Gastroesophageal sphincter (tissue), 4 donors: ENCODE measurements around the gene RNF208. TPM values are rescaled to one million over a fixed set of nuclear protein-coding genes. Genes with fewer than 3 reads are reported as not detected.

Experiments
- ATAC-seq: fragments of 150-250 bp; one replicate; pipeline ENCODE4 v1.9.1; 2016; ENCODE audit warnings: mild to moderate bottlenecking, moderate library complexity
- H3K27ac ChIP-seq, 4 donors: fragments of 200-600 bp; sonication (generic) in 3 of 4; 1 replicate in 3 of 4; 2 replicates in 1 of 4; pipeline ENCODE4 v1.5.1; 2016 to 2019
- H3K27me3 ChIP-seq: fragments of 200-600 bp; sonication (generic); one replicate; pipeline ENCODE4 v1.5.1; 2019
- H3K36me3 ChIP-seq, 2 donors: fragments of 200-600 bp; sonication (generic); one replicate each; pipeline ENCODE4 v1.5.1; 2019; ENCODE audit warnings: control low read depth in 1 of 2
- H3K4me1 ChIP-seq, 3 donors: fragments of 200-600 bp; sonication (generic); 1 replicate in 2 of 3; 2 replicates in 1 of 3; pipeline ENCODE4 v1.5.1; 2016 to 2019; ENCODE audit warnings: control low read depth in 2 of 3
- H3K4me3 ChIP-seq, 2 donors: fragments of 200-600 bp; sonication (generic); one replicate each; pipeline ENCODE4 v1.5.1; 2019; ENCODE audit warnings: mild to moderate bottlenecking in 1 of 2, moderate library complexity in 1 of 2
- H3K9me3 ChIP-seq, 3 donors: fragments of 200-600 bp; sonication (generic); one replicate each; pipeline ENCODE4 v1.5.1; 2017 to 2019; ENCODE audit warnings: control low read depth in 2 of 3
- CTCF ChIP-seq, 4 experiments: fragments of 200-600 bp in 2 of 4; fragments of 450-650 bp in 2 of 4; sonication (generic) in 1 of 4; IDR thresholded peaks; one replicate each; pipeline ENCODE4 v1.5.1; 2017 to 2019; ENCODE audit warnings: antibody characterized with exemption in 4 of 4, mild to moderate bottlenecking in 2 of 4, moderate library complexity in 2 of 4
- EP300 ChIP-seq: sonication (generic); formaldehyde crosslinking; IDR thresholded peaks from one replicate; pipeline ENCODE4 v1.6.1; 2017; ENCODE audit warnings: antibody characterized with exemption, mild to moderate bottlenecking
- POLR2A ChIP-seq, 2 donors: fragments of 450-650 bp; IDR thresholded peaks; one replicate each; pipeline ENCODE4 v1.6.1; 2017; ENCODE audit warnings: antibody characterized with exemption in 2 of 2, mild to moderate bottlenecking in 2 of 2, moderate library complexity in 1 of 2
- POLR2AphosphoS5 ChIP-seq: sonication (generic); formaldehyde crosslinking; IDR thresholded peaks from one replicate; pipeline ENCODE4 v1.6.1; 2017; ENCODE audit warnings: antibody characterized with exemption
- WGBS, 2 donors: methylation state at CpG; one replicate each; pipeline ENCODE4 v1.1.5; 2018; ENCODE audit warnings: low coverage in 1 of 2; 5-methylcytosine and 5-hydroxymethylcytosine counted together
- total RNA-seq, 4 donors: library from RNA; depleted of rRNA; stranded (reverse); fragments of >200 nt; gene quantifications; one replicate each; pipeline ENCODE4 v1.1.0, GENCODE V29; 2016

The RNF208 gene, protein sequence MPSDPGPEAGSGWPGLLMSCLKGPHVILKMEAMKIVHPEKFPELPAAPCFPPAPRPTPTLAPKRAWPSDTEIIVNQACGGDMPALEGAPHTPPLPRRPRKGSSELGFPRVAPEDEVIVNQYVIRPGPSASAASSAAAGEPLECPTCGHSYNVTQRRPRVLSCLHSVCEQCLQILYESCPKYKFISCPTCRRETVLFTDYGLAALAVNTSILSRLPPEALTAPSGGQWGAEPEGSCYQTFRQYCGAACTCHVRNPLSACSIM
- 1 to 10 TPM in 3 of 4 donors, not detected in 1; 1.6 to 5.3 (median 3.1) TPM for total RNA-seq

DNA sequence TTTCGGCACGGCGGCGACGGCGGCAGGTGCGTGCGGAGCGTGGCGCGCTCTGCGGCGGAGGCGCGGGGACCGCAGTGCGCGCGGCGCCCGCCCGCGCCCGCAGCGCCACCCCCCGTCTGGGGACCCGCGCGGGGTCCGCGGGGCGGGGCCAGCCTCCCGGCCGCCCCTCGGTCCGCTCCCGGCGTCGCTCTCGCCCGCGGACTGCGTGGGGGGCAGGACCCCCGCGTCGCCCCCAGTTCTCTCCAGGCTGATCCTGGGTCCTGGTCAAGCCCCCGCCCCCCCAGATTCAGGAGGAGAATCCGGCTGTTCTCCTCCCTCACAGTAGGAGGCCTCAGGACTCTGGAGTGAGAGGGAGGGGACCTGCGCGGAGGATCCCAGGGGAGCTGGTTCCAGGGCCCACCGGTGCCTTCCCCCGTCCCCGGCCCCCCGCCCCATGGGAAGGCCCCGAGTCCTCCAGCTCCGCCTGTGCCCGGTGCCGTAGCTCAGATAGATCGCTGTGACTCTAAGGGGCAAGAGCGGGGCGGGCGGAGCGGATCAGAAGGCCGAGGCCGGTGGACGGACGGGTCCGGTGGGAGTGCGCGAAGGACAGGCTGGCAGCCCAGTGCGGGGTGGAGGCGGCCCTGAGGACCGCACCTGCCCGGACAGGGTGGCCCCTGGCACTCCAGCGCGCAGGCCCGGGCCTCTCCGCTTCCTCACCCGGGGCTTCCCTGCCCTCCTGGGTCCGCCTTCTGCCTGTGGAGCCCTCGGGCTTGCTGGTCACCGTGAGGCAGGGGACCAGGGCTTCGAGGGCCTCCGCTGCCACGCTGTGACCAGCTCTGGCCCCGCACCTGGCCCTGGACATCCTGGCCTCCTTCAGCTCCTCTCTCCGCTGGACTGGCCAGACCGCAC lies at the start of gene RNF208:
Gene RNF208, minus strand, starts transcription at position 51 of the 888 bp plus-strand sequence. CDS start 1,028 bp downstream, outside the sequence.
- WGBS, 2 donors = no CpG with 5 or more reads among the region's 88 CpGs
- TF ChIP-seq POLR2AphosphoS5 = no peak
- TF ChIP-seq CTCF (IDR thresholded peaks at IDR 0.05) = peak in 2 of 4 experiments; percentile 7 to 8
- TF ChIP-seq POLR2A (IDR thresholded peaks at IDR 0.05) = no peak
- no peak for TF ChIP-seq EP300
- Histone ChIP-seq H3K27ac (peak within 1 kb of the TSS; percentile 58 to 94 (median 90)), H3K27me3 (peaks cover 15% of the 10 kb centered on the region), H3K36me3 (no peaks in the 10 kb centered on the region), H3K4me3 (peak within 1 kb of the TSS; percentile 64 to 79), H3K9me3 (no peaks in the 10 kb centered on the region), H3K4me1 (peaks cover 0 to 55% (median 18%) of the 10 kb centered on the region in 3 donors)
- ATAC-seq = no peak

- H3K27ac ChIP-seq = no peak overlapping the region
- H3K4me1 ChIP-seq = peaks cover 0 to 34% (median 19%) of the 10 kb centered on the region in 3 donors
- peaks cover 30% of the 10 kb centered on the region for H3K27me3 ChIP-seq
- H3K9me3 ChIP-seq = no peaks in the 10 kb centered on the region
- no peak for ATAC-seq
- TF ChIP-seq POLR2A (IDR thresholded peaks at IDR 0.05) (no peak), POLR2AphosphoS5 (no peak), CTCF (IDR thresholded peaks at IDR 0.05) (no peak), EP300 (no peak)
- WGBS, 2 donors = 20 to 51% methylated on average over 1 to 3 of the region's 3 CpGs
- peaks cover 0 to 70% of the 10 kb centered on the region in 2 donors for H3K36me3 ChIP-seq
- H3K4me3 ChIP-seq = no peak overlapping the region
Measured at GRCh38 chr9:137271696-137272076, 49.6 kb upstream of the RNF208 start.

- no peak for TF ChIP-seq CTCF (IDR thresholded peaks at IDR 0.05)
- no peak for TF ChIP-seq EP300
- 79 to 89% methylated on average over 6 to 9 of the region's 32 CpGs for WGBS, 2 donors
- no peak overlapping the region for H3K27ac ChIP-seq
Measured at GRCh38 chr9:137270929-137271695, 49.1 kb upstream of the RNF208 start.

GRCh38 chr9:137269231-137269772 lies 47.3 kb upstream of the RNF208 start:
- peak overlapping the region in 3 of 4 donors; percentile 49 to 65 (median 58) for H3K27ac ChIP-seq
- H3K9me3 ChIP-seq = no peaks in the 10 kb centered on the region
- 18 to 43% methylated on average over 11 to 12 of the region's 17 CpGs for WGBS, 2 donors
- H3K27me3 ChIP-seq = peaks cover 13% of the 10 kb centered on the region
- peaks cover 0 to 25% (median 12%) of the 10 kb centered on the region in 3 donors for H3K4me1 ChIP-seq
- ATAC-seq = peak; percentile 81
- TF ChIP-seq POLR2AphosphoS5 = peak; percentile 46
- TF ChIP-seq CTCF (IDR thresholded peaks at IDR 0.05) = no peak
- peaks cover 0 to 90% of the 10 kb centered on the region in 2 donors for H3K36me3 ChIP-seq
- no peak overlapping the region for H3K4me3 ChIP-seq

More at GRCh38 chr9:137270929-137271695, 49.1 kb upstream of the RNF208 start:
- H3K36me3 ChIP-seq = peaks cover 0 to 76% of the 10 kb centered on the region in 2 donors
- H3K27me3 ChIP-seq = peaks cover 24% of the 10 kb centered on the region
- H3K4me3 ChIP-seq = no peak overlapping the region
- no peak for ATAC-seq
- H3K9me3 ChIP-seq = no peaks in the 10 kb centered on the region
- H3K4me1 ChIP-seq = peaks cover 0 to 28% (median 13%) of the 10 kb centered on the region in 3 donors
